DMS153 treated with DMSO at 0.1 percent for 48 hours (cell line): ENCODE results near the gene SLX4IP.

Source experiments
- DNase-seq: peaks from one replicate; lab custom pipeline; 2025; ENCODE audit not compliant: unreplicated experiment; lab: John Stamatoyannopoulos, UW

The SLX4IP gene

GRCh38 chr20:10644458-10645204, 209.5 kb downstream of the SLX4IP start:
- DNase-seq, result no peak

- DNase-seq, result no peak
Measured at GRCh38 chr20:10645205-10645570, 210.1 kb downstream of the SLX4IP start.

- DNase-seq, result no peak
Measured at GRCh38 chr20:10646006-10646405, 210.9 kb downstream of the SLX4IP start.

- DNase-seq, result no peak
Measured at GRCh38 chr20:10646886-10647420, 211.8 kb downstream of the SLX4IP start.

- no peak for DNase-seq
Measured at GRCh38 chr20:10647471-10647870, 212.4 kb downstream of the SLX4IP start.

GRCh38 chr20:10647909-10648308, 212.8 kb downstream of the SLX4IP start:
- DNase-seq, result no peak

- no peak for DNase-seq
Measured at GRCh38 chr20:10648651-10649050, 213.5 kb downstream of the SLX4IP start.

GRCh38 chr20:10649080-10649796, 214.1 kb downstream of the SLX4IP start:
- no peak for DNase-seq

- DNase-seq, result no peak
Measured at GRCh38 chr20:10649797-10650160, 214.7 kb downstream of the SLX4IP start.

- no peak for DNase-seq
Measured at GRCh38 chr20:10651227-10651990, 216.3 kb downstream of the SLX4IP start.

- DNase-seq, result no peak
Measured at GRCh38 chr20:10652185-10652584, 217.1 kb downstream of the SLX4IP start.

- DNase-seq, result no peak
Measured at GRCh38 chr20:10652660-10653261, 217.7 kb downstream of the SLX4IP start.

- no peak for DNase-seq
Measured at GRCh38 chr20:10653599-10654249, 218.6 kb downstream of the SLX4IP start.

GRCh38 chr20:10654250-10654610, 219.1 kb downstream of the SLX4IP start:
- DNase-seq, result no peak

GRCh38 chr20:10654630-10655029, 219.5 kb downstream of the SLX4IP start:
- no peak for DNase-seq

- no peak for DNase-seq
Measured at GRCh38 chr20:10655720-10656669, 220.9 kb downstream of the SLX4IP start.

- DNase-seq, result no peak
Measured at GRCh38 chr20:10657453-10657852, 222.3 kb downstream of the SLX4IP start.

GRCh38 chr20:10658051-10658823, 223.1 kb downstream of the SLX4IP start:
- DNase-seq, result no peak
